NCI-H187 treated with DMSO at 0.1 percent for 48 hours (cell line): ENCODE measurements around the gene ZMIZ1.

Experiments used
- DNase-seq: peaks from one replicate; lab custom pipeline; 2025; lab: John Stamatoyannopoulos, UW

Gene ZMIZ1

DNA sequence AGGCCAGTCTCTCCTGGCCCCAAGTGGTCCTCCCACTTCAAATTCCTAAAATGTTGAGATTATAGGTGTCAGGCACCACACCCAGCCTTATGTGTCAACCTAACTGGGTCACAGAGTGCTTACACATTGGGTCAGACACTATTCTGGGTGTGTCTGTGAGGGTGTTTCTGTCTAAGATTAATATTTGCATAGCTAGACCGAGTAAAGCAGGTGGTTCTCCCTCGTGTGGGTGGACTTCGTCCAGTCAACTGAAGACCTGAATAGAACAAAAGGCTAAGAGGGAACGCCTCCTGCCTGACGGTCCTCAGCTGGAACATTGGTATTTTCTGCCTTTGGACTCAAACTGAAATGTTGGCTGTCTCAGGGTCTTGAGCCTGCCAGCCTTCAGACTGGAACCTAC lies 290.0 kb downstream of the ZMIZ1 start:
- DNase-seq = no peak

DNA sequence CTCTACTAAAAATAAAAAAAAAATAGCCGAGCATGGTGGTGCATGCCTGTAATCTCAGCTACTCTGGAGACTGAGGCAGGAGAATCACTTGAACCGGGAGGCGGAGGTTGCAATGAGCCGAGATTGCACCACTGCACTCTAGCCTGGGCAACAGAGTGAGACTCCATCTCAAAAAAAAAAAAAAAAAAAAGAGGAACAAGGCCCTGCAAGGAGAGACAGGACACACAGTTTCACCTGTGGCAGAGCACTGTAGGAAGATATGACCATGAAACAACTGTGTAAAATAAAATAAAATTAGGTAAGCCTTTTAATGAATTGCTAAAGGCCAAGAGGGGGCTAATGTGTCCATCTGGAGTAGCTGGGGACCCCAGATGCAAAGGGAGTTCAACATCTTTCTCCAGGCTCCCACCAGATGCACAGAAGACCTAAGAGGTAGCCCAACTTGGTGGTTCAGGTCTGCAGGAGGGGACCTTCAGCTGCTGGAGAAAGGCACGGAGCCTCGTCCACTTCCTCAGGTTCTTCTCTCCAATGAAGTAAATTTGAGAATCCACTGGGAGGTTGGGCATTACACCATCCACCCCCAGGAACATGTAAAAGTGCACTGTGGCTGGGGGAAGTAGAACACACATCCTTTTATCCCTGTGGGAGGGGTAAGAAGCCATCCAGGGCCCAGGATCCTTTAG lies 291.2 kb downstream of the ZMIZ1 start:
- DNase-seq = no peak

DNA sequence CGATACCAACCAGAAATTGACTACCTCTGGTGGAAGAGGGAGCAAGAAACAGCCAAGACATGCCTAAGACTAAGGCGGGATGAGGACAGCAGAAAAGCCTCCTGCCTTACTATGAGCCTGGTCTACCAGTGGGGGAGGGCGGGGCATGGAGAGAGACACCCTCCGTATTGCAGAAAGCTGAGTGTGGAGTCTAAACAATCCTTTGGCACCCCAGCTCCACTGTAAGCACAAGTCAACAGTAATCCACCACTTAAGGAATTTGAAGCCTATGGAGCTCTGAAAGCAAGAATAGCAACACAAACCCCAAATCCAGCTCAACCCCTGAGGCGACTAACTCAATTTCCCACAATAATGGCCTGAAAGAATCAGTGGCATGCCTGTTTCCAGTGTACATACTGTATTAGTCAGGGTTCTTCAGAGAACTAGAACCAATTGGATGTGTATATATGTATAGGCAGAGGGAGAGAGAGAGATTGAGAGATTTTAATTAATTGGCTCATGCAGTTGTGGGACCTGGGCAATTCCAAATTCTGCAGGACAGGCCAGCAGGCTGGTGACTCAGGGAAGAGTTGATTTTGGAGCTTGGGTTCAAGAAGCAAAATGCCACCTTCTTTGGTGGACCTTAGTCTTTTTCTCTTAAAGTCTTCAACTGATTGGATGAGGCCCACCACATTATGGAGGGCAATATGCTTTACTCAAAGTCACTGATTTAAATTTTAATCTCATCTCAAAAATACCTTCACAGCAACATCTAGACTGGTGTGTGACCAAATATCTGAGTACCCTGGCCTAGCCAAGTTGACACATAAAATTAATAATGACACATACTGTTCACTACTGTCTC lies 292.0 kb downstream of the ZMIZ1 start:
- no peak for DNase-seq

DNA sequence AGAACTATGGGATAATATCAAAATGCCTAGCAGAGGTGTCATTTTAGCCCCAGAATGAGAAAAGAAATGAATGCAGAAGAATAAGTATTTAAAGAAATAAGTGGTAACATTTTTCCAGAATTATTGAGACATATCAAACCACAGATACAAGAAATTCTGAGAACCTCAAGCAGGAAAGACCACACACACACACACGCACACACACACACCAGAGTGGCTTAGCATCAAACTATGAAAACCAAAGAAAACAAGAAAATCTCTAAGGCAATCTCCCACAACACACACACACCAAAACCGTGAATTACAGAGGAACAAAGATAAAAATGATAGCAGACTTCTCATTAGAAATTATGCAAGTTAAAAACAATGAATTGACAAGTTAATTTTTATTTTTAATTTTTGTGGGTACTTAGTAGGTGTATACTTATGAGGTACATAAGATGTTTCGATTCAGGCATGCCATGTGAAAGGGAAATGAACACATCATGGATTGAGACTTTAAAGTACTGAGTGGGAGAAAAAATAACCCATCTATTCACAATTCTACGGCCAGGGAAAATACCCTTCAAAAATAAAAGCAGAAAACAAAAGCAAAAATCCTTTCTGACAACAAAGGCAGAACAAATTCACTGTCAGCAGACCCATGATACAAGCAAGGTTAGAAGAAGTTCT lies 293.1 kb downstream of the ZMIZ1 start:
- DNase-seq = no peak
